ENCODE results near the gene IDE.

DNA sequence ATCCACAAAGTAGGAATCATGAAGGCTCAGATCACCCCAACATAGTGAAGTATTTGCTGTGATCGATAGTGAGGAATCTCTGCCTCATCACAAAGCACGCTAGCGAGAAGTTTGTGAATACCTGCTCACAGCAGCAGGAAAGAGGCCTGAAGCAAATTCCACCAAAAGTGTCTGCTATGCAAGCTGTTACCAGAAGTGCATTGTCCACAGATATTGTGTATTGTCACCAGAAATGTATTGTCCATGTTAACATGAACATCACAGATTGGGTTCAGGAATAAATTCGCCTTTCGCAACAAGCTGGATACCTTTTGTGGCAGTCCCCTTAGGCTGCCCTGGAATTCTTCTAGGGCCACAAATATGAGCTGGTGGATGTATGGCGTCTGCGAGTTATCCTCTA, 155.0 kb downstream of the IDE start:
- TF ChIP-seq, protein P1, sequence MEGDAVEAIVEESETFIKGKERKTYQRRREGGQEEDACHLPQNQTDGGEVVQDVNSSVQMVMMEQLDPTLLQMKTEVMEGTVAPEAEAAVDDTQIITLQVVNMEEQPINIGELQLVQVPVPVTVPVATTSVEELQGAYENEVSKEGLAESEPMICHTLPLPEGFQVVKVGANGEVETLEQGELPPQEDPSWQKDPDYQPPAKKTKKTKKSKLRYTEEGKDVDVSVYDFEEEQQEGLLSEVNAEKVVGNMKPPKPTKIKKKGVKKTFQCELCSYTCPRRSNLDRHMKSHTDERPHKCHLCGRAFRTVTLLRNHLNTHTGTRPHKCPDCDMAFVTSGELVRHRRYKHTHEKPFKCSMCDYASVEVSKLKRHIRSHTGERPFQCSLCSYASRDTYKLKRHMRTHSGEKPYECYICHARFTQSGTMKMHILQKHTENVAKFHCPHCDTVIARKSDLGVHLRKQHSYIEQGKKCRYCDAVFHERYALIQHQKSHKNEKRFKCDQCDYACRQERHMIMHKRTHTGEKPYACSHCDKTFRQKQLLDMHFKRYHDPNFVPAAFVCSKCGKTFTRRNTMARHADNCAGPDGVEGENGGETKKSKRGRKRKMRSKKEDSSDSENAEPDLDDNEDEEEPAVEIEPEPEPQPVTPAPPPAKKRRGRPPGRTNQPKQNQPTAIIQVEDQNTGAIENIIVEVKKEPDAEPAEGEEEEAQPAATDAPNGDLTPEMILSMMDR (IDR thresholded peaks at IDR 0.05): no peak
- no peak for TF ChIP-seq POLR2A (IDR thresholded peaks at IDR 0.05)

Measured in uterus (tissue), 2 donors.